Measurements from ENCODE around the gene SLC35C1.

- TF ChIP-seq, protein P1, sequence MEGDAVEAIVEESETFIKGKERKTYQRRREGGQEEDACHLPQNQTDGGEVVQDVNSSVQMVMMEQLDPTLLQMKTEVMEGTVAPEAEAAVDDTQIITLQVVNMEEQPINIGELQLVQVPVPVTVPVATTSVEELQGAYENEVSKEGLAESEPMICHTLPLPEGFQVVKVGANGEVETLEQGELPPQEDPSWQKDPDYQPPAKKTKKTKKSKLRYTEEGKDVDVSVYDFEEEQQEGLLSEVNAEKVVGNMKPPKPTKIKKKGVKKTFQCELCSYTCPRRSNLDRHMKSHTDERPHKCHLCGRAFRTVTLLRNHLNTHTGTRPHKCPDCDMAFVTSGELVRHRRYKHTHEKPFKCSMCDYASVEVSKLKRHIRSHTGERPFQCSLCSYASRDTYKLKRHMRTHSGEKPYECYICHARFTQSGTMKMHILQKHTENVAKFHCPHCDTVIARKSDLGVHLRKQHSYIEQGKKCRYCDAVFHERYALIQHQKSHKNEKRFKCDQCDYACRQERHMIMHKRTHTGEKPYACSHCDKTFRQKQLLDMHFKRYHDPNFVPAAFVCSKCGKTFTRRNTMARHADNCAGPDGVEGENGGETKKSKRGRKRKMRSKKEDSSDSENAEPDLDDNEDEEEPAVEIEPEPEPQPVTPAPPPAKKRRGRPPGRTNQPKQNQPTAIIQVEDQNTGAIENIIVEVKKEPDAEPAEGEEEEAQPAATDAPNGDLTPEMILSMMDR (IDR thresholded peaks at IDR 0.05), result no peak
- no peak for TF ChIP-seq EP300 (IDR thresholded peaks at IDR 0.05)
Measured at GRCh38 chr11:45809456-45810395, 4.8 kb downstream of the SLC35C1 start.
